A549 treated with DMSO at 1 μM for 4 hours (cell line): ENCODE results near the gene GSPT2. TPM values are rescaled to one million over a fixed set of nuclear protein-coding genes. Genes with fewer than 3 reads are reported as not detected.

Experiments
- total RNA-seq: library from RNA; stranded (reverse); fragments of 200-300 nt; extraction: Qiagen RNA extraction; gene quantifications from 5 replicates; pipeline ENCODE4 v1.2.3, GENCODE V29; 2022; ENCODE audit warnings: low read depth

GSPT2 gene
- total RNA-seq, result 8.3 to 9.7 TPM (median 9.3 TPM) in 5 replicates

DNA sequence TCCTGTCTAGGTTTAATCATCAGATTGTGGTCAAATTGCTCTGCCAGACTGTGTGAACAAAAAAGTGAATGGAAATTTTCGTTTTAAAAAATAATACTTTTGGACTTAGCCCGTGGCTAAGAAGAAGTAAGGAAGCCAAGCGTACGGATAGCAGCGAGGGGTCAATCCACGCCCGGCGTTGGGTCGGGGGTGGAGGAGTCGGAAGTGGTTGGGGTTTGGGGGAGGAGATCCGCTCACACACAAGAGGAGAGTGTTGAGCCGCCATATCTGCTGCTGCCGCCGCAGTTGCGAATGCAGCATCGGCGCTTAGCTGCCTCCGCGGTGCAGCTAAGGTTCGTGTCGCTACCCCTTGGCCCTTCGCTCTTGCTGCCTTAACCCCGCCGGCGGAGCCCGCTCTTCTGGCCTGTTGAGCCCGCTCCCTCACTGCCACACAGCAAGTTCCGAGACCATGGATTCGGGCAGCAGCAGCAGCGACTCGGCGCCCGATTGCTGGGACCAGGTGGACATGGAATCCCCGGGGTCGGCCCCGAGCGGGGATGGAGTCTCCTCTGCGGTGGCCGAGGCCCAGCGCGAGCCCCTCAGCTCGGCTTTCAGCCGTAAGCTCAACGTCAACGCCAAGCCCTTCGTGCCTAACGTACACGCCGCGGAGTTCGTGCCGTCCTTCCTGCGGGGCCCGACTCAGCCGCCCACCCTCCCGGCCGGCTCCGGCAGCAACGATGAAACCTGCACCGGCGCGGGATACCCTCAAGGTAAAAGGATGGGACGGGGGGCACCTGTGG is at the start of gene GSPT2:
TSS of gene GSPT2 (plus strand) at position 264 of the 779 bp plus-strand sequence. CDS start at position 449, 185 bp downstream.

DNA sequence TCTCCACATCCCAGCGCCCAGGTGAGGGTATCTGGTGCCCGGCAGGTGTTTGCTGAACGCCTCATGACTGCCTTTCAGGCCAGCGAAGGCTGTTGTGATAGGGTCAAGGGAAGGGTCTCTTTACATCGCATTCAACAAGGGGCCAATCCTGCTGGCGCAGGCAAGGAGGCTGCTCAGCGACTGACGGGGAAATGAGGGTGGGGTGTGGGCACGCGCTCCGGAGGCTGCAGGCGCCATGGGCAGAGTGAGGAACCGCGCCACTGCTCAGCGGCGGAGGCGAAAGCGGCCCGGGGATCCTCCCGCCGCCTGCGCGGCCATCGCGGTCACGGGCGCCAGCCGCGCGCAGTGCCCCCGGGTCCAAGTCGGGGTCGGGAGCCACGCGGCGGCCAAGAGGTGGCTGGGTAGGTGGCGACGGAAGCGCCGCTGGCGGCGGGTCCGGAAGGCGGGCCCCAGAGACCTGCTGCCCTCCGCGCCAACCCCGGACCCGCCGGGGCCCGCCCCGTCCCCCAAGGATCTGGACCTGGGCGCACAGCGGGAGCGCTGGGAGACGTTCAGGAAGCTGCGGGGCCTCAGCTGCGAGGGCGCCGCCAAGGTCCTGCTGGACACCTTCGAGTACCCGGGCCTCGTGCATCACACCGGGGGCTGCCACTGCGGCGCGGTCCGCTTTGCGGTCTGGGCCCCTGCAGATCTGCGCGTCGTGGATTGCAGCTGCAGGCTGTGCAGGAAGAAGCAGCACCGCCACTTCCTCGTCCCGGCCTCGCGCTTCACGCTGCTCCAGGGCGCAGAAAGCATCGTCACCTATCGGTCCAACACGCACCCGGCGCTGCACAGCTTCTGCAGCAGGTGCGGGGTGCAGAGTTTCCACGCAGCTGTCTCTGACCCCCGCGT is 32.7 kb upstream of the GSPT2 start, which contains the start of gene CENPVL1:
TSS of gene CENPVL1 (plus strand) at position 236 of the 888 bp plus-strand sequence. CDS start at position 236, 0 bp downstream.

Other genes with a start within 250 kb of the GSPT2 start
- 2.9 to 4.2 TPM (median 3.5 TPM) in 5 replicates for gene NUDT11, start 246.8 kb upstream of the GSPT2 start, total RNA-seq
- gene CENPVL3, start 124.5 kb upstream of the GSPT2 start, total RNA-seq, result 0.11 to 0.22 TPM (median 0.19 TPM) in 5 replicates
- gene CENPVL2, start 60.6 kb upstream of the GSPT2 start, total RNA-seq, result not detected in 5 replicates
- not detected in 5 replicates for gene CENPVL1, start 32.9 kb upstream of the GSPT2 start, total RNA-seq
- gene MAGED1, start 150.2 kb downstream of the GSPT2 start, total RNA-seq, result 68.0 to 105 TPM (median 82.1 TPM) in 5 replicates